GM19452 (cell line): ENCODE results near the gene SOS1.
"Not testable (repeated sequence)": the region's sequence is repeated elsewhere in the genome, so short reads cannot be mapped to it uniquely, and the experiment has no call there.

Source experiments
- ATAC-seq: cut with Tn5 transposase; IDR thresholded peaks from one replicate; pipeline ENCODE4 v1.9.1; 2021; ENCODE audit not compliant: unreplicated experiment

The SOS1 gene

GRCh38 chr2:39120771-39121522 lies at the start of gene SOS1:
TSS of gene SOS1 (minus strand) at chr2:39121051. CDS start at chr2:39120422, 629 bp downstream.
- ATAC-seq: peak; percentile 52

DNA sequence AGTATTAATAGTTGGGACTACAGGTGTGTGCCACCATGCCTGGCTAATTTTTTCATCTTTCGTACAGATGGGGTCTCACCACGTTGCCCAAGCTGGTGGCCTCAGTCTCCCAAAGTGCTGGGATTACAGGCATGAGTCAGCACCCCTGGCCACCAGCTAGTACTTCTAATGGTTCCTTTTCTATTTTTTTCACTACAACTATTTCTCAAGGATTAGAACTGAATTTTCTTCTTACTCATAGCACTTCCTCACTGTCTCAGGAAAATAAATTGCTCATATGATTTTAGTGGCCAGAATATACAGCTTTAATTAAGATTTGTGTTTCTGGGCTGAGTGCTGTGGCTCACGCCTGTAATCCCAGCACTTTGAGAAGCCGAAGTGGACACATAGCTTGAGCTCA lies 43.2 kb upstream of the SOS1 start:
- ATAC-seq: no peak

DNA sequence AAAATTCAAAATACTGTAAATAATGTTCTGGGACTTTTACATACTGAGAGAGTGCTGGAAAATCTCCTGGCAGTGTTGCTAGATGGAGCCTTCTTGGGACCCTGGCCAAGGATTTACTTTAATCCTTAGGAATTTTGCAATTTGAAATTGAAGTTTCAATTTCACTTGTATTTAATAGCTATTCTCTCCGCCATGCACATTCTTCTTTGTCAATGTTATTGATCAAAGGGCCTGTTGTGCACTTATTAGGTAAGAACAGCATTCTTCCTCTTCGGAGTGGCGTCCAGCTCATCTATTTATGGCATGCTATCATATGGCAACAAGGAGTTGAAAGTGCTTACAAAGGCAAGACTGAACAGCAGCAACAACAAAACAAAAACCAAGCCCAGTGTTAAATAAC lies 40.1 kb upstream of the SOS1 start:
- no peak for ATAC-seq

DNA sequence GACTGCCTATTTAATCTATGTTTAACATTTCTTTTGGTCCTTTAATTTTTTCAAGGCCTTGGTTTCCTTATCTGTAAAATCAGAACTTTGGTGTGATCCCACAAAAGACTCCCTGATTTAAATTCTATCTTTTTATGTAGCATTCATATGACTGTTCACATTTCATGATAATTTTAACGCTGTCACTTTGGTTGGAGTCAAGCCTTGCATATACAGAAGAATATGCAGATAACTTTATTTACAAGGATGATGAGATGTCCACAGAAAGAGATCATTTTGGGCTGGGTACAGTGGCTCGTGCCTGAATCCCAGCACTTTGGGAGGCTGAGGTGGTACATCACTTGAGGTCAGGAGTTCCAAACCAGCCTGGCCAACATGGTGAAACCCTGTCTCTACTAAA lies 38.4 kb upstream of the SOS1 start:
- no peak for ATAC-seq

DNA sequence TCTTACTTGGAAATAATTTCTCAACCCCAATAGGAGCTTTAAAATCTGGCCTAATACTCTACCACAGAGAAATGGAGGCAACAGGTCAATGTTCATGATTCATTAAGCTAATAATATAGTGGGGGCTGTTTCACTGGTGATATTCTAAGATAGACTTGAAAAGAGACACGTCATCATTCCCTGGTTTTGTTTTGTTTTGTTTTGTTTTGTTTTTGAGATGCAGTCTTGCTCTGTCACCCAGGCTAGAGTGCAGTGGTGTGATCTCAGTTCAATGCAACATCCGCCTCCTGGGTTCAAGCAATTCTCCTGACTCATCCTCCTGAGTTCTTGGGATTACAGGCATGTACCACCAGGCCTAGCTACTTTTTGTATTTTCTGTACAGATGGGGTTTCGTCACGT lies 37.5 kb upstream of the SOS1 start:
- ATAC-seq: no peak

DNA sequence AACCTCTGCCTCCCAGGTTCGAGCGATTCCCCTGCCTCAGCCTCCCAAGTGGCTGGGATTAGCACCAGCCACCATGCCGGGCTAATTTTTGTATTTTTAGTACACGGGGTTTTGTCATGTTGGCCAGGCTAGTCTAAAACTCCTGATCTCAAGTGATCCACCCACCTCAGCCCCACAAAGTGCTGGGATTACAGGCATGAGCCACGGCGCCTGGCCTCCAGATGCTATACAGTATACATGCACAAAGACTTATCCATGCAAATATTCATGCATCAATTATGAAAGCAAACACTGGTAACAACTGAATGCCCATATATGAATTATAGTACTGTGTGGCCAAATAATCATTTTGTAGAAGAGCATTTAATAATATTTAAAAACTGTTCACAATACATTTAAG lies 36.0 kb upstream of the SOS1 start:
- no peak for ATAC-seq

DNA sequence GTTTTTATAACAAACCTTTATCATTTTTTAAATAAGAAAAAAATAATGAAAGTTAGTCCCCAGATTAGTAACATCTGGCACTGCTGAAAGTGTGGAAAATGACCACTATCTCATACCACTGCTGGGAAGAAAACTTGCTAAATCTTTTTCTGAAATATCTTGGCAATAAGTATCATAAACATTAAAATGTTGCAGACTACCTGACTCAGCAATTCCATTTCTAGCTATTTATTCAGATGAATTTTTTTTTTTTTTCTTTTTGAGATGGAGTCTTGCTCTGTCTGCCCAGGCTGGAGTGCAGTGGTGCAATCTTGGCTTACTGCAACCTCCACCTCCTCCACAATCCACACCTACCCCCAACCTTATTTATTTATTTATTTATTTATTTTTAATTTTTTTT lies 35.3 kb upstream of the SOS1 start:
- ATAC-seq: no peak

- ATAC-seq: not testable (repeated sequence)
These were observed 34.7 kb upstream of the SOS1 start for GRCh38 chr2:39155573-39155972.

DNA sequence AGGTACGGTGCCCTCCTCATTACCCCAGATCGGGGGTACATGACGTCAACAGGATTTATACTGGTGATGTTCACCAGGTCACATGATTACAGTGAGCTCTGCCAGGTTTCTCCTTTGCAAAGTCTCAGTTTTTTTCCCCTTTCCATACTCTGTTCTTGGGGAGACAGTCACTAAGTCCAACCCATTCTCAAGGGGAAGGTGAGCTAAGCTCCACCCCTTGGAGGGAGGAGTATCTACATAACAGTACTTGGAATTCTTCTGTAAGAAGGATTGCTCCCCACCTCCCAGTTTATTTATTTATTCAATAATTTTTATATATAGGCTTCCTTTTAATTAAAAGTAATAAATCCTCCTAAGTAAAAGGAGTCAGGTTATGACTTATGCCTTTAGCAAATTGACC lies 34.1 kb upstream of the SOS1 start:
- no peak for ATAC-seq

DNA sequence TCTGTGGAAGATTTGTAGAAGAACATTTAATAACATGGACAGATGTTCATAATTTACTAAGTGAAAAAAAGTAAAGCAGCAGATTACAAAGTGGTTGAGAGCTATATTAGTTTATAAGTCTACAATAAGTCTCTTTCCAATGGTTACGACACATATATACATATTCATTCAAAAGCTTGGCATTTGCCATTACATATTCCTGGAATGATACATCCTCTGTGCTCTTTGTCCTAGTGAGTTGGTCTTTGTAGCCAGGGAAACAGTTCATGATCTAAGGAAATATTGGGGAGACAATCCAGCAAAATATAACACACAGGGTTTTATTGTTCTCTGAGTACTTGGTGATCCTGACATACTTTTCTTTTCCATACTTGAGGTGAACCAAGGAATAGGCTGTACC lies 32.5 kb upstream of the SOS1 start:
- ATAC-seq: no peak

GRCh38 chr2:39152504-39152903 lies 31.7 kb upstream of the SOS1 start:
- no peak for ATAC-seq

DNA sequence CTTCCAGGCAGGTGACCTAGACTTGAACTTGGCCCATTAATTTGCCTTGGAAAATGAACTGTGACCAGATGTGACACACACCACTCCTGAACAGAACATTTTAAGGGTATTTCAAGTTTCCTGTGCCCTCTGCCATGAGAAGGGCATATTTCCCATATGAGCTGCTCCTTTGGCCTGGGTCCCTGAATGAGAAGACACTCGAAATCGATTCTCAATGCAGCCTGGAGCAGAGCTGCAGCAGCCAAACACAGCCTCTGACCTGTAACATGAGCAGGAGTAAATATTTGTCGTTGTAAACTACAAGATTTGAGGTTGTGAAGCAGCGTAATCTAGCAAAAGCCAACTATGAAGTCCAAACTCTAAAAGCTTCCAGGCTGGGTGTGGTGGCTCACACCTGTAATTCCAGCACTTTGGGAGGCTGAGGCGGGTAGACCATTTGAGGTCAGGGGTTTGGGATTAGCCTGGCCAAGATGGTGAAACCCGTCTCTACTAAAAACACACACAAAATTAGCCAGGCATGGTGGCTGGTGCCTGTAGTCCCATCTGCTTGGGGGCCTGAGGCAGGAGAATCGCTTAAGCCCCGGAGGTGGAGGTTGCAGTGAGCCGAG lies 30.1 kb upstream of the SOS1 start:
- no peak for ATAC-seq

GRCh38 chr2:39150102-39150562 lies 29.3 kb upstream of the SOS1 start:
- ATAC-seq: no peak

DNA sequence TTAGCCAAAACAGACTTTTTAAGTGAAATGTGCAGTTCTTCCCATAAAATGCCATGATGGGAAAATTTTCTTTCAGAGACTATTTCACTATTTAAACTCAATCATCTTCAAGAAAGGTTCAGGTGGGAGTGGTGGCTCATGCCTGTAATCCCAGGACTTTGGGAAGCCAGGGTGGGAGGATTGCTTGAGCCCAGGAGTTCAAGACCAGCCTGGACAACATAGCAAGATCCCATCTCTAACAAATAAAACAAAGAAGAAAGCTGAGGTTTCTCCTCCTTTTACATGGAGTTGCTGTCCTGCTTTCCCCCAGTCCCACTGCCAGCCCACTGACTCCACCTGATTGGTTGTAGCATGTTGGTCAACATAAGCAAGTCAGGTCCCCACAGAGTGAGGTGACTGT lies 25.8 kb upstream of the SOS1 start:
- no peak for ATAC-seq

DNA sequence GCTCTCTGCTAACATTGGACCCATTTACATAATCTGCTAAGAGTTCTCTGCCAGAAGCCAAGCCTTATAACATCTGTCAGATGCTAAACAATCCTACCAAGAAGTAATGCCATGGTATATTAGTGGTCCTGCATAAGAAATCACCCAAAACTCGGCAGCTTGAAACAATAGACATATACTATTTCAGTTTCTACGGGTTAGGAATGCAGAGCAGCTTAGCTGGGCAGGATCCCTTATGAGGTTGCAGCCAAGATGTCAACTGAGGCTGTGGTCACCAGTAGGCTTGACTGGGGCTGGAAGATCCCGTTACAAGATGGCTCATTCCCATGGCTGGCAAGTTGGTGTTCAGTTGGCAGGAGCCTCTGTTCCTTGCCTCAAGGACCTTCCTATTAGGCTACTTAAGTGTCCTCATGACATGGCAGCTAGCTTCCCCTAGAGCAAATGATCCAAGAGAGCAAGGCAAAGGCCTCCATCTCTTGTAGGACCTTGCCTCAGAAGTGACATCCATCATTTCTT lies 25.1 kb upstream of the SOS1 start:
- ATAC-seq: no peak

GRCh38 chr2:39144416-39144815 lies 23.6 kb upstream of the SOS1 start:
- ATAC-seq: no peak

GRCh38 chr2:39142904-39143605 lies 22.2 kb upstream of the SOS1 start:
- ATAC-seq: no peak

GRCh38 chr2:39141334-39142271 lies 20.8 kb upstream of the SOS1 start:
- ATAC-seq: no peak

DNA sequence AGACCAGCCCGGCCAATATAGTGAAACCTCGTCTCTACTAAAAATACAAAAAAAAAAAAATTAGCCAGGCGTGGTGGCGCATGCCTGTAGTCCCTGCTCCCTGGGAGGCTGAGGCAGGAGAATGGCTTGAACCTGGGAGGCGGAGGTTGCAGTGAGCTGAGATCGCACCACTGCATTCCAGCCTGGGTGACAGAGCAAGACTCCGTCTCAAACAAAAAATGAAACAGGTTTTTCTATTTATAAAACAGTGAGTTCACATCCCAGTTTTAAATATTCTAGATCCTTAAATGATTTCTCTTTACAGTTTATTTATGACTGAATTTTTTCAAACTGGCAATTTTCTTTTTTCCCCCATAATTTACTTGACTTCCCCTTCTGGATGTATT lies 20.1 kb upstream of the SOS1 start:
- ATAC-seq: not testable (repeated sequence)

DNA sequence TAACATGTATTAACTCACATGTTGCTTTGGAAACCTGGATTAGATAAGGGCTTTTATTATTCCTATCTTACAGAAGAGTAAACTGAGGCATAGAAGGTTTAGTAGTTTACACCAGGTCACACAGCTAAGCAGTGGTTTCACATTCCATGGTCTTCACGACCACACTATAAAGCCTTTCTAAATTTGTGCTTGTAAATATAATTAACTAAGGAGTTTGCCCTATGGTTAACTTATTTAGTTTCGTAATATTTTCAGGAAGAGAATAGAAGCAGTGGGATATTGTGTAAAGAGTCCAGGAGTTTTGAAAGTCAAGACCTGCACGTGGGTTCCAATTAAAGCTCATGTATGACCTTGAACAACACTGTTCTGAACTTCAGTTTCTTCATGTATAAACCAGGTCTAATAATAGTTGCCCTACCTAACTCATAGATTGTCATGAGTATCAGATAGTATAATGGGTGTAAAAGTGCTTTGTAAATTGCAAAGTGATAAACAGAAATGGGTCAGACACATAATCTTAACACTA lies 19.5 kb upstream of the SOS1 start:
- ATAC-seq: no peak
